SK-N-MC (cell line): Measurements from ENCODE around the gene MALRD1.

Experiments used
- DNase-seq: peaks from one replicate; pipeline ENCODE4 v3.0.0-alpha.2; 2011; ENCODE audit warnings: low read depth, low spot score
- H3K27ac ChIP-seq: fragments of 200-600 bp; sonication (generic); 2 replicates; pipeline ENCODE4 v1.5.1; 2016; ENCODE audit warnings: mixed run types
- H3K36me3 ChIP-seq: fragments of 200-600 bp; sonication (generic); 2 replicates; pipeline ENCODE4 v1.6.1; 2017; ENCODE audit warnings: antibody characterized with exemption, low read length, mixed read lengths; ENCODE audit not compliant: insufficient read depth
- H3K4me3 ChIP-seq: fragments of 200-600 bp; sonication (generic); 2 replicates; pipeline ENCODE4 v1.5.1; 2016
- H3K9ac ChIP-seq: fragments of 200-600 bp; sonication (generic); 2 replicates; pipeline ENCODE4 v1.8.0; 2017; ENCODE audit warnings: mixed run types, mixed read lengths; ENCODE audit not compliant: insufficient read length
- H3K9me3 ChIP-seq: fragments of 200-600 bp; sonication (generic); 2 replicates; pipeline ENCODE4 v1.6.1; 2017; ENCODE audit warnings: low read depth, mild to moderate bottlenecking, antibody characterized with exemption, low read length, moderate library complexity, mixed read lengths
- EZH2 ChIP-seq: fragments of 200-600 bp; sonication (generic); IDR thresholded peaks from one replicate; pipeline ENCODE4 v1.6.1; 2017; ENCODE audit warnings: antibody characterized with exemption
- FOXP2 ChIP-seq: optimal IDR thresholded peaks from 2 replicates; pipeline ENCODE3; 2011; ENCODE audit warnings: mild to moderate bottlenecking, moderate library complexity; ENCODE audit not compliant: insufficient read depth; ENCODE audit errors: extremely low read length, control extremely low read depth
- POLR2AphosphoS5 ChIP-seq: IDR thresholded peaks from 2 replicates; pipeline ENCODE4 v1.6.1; 2012; ENCODE audit warnings: mild to moderate bottlenecking, low read depth, low read length, borderline replicate concordance

MALRD1 gene

DNA sequence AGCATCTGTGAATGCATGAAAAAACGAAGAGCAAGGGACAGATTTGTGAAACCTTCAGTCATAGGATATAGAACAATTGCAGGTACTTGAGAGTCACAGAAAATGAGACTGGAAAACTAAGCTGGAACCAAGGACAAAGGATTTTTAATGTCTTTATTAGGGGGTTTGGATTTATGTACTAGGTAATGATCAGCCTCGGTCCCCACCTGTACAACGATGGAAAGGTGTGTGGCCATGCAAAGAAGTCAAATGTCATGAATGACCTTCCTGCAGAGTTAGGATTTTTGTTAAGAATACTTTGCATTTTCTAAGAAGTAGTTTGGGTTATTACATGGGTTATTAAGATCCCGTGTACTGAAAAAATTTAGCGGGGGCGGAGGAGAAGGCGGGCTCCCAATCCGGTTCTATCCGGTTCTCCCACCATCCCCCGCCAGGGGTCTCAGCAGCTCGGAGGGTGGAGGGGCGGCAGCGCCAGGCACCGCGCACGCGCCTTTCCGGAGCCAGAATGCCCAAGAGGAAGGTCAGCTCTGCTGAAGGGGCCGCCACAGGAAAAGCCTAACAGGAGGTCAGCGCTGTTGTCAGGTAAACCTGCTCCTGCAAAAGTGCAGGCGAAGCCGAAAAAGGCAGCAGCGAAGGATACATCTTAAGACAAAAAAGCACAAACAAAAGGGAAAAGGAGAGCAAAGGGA, 440.1 kb downstream of the MALRD1 start:
- Histone ChIP-seq H3K36me3 (no peaks in the 10 kb centered on the region), H3K4me3 (no peak overlapping the region), H3K27ac (no peak overlapping the region), H3K9ac (no peak overlapping the region), H3K9me3 (no peaks in the 10 kb centered on the region)
- TF ChIP-seq EZH2 = no peak
- TF ChIP-seq POLR2AphosphoS5 = no peak
- TF ChIP-seq FOXP2 = no peak
- DNase-seq = no peak

DNA sequence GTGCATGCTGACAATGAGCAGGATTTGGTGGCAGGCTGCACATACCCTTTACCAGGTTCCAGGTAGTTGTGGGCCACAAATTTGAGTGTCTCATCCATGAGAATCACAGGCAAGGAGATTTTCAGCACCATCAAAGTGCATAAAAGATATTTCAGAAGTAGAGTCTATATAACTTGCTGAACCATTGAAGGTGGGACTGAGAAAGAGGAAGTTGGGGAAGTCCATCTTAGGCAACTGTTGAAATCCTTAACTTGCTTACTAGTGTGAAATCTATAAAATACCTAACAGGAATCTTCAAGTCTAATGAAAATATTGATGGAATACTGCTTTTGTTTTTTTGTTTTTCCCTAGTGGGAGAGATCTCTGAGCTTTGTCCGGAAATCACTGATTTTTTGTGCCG, 442.6 kb downstream of the MALRD1 start:
- no peak overlapping the region for H3K4me3 ChIP-seq
- no peak overlapping the region for H3K9ac ChIP-seq
- DNase-seq = no peak
- H3K27ac ChIP-seq = peak overlapping the region; percentile 13; the same call in 1 of the 2 replicates
- TF ChIP-seq POLR2AphosphoS5 = no peak
- TF ChIP-seq FOXP2 = no peak
- no peak for TF ChIP-seq EZH2
- H3K36me3 ChIP-seq = no peaks in the 10 kb centered on the region
- H3K9me3 ChIP-seq = no peaks in the 10 kb centered on the region

DNA sequence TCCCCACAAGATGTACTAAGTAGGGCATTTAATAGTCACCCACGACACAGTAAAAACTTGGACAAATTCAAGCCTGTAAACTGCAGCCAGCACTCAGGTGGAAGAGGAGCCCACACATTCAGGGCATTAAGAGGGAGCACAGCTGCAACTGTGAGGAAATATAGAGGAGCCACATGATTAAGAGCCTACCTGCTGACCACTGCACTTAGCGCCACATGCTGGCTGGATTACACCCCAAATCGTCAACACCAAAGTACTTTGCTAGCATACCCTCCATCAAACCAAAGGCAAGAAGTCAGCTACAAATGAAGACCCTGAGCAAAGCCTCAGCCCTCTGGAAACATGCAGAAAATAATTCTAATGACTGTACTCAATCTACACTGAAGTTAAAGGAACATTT, 445.3 kb downstream of the MALRD1 start:
- DNase-seq = no peak
- Histone ChIP-seq H3K9ac (no peak overlapping the region), H3K9me3 (no peaks in the 10 kb centered on the region), H3K4me3 (no peak overlapping the region), H3K27ac (no peak overlapping the region), H3K36me3 (no peaks in the 10 kb centered on the region)
- TF ChIP-seq POLR2AphosphoS5 (no peak), FOXP2 (no peak), EZH2 (no peak)

DNA sequence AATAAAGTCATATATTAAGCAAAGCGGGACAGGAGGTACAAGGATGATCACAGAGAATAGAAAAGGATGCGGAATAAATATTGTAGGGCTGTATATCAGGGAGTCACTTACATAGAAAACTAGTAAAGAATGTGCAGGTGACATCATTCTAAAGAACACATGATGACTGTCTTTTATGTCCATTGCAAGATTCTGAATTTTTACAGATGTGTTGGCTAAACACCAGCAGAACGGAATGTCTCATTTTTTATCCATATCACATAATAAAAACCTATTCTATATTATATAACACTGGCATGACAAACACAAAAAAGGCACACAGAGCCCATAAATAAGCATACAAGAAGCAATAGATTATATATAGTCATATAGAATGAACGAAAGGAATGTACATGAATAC, 448.4 kb downstream of the MALRD1 start:
- no peaks in the 10 kb centered on the region for H3K9me3 ChIP-seq
- H3K27ac ChIP-seq = no peak overlapping the region
- no peaks in the 10 kb centered on the region for H3K36me3 ChIP-seq
- no peak for DNase-seq
- no peak for TF ChIP-seq POLR2AphosphoS5
- no peak for TF ChIP-seq EZH2
- no peak for TF ChIP-seq FOXP2
- H3K9ac ChIP-seq = no peak overlapping the region
- no peak overlapping the region for H3K4me3 ChIP-seq

DNA sequence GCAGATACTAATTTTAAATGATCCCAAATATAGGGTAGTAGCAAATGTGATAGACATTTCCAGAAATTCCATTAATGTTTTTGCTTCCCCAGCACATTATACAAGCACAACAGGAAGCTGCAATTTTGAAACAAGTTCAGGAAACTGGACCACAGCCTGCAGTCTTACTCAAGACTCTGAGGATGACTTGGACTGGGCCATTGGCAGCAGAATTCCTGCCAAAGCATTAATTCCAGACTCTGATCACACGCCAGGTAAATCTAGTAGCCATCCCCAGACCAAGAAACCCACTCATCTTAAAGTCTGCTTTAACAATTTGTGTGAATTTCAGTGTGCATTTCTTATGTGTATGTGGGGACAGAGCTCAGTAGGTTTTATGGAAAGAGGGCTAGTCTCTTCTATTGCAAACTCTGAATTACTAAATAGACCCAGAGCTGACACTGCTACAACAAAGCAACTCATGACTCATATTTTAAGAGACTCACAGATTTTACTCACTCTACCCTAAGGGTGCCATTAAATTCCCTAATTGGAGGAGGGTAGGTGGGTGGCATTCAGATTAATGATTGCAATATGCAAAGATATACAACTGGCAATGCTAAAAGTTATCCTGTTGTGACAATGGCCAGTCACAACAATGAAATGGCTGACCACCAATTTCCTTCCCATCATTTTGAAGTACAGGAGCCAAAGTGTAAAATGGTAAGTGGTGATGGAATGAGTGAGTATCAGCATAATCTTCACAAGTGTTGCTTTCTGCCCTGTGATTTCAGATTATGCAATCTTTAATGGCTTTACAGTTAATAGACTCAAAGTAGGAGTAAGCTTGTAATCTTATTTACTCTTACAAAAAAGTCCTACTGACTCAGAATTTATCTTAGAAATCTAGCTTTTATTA, 450.0 kb downstream of the MALRD1 start:
- no peak for TF ChIP-seq POLR2AphosphoS5
- no peak for TF ChIP-seq FOXP2
- no peak for TF ChIP-seq EZH2
- Histone ChIP-seq H3K36me3 (no peaks in the 10 kb centered on the region), H3K27ac (peak overlapping the region; percentile 81), H3K9ac (no peak overlapping the region), H3K4me3 (peak overlapping the region; percentile 38), H3K9me3 (no peaks in the 10 kb centered on the region)
- peak; percentile 35 for DNase-seq

DNA sequence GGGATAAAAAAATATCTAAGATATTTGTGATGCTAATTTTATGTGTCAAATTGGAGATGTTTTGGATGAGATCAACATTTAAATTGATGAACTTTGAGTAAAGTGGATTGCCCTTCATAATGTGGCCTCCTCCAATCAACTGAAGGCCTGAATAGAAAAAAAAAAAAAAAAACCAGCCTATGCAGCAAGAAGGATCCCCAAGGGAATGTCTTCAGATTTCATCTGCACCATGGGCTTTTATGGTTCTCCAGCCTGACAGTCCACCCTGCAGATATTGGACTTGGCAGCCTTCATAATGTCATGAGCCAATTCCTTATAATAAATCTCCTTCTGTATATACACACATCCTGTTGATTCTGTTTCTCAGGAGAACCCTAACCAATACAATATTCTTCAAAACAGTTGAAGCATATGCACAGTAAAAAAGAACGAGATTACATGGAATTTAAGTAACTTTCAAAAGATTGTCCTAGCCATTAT, 450.7 kb downstream of the MALRD1 start:
- Histone ChIP-seq H3K36me3 (no peaks in the 10 kb centered on the region), H3K9me3 (no peaks in the 10 kb centered on the region), H3K27ac (peak overlapping the region; percentile 81), H3K4me3 (no peak overlapping the region), H3K9ac (no peak overlapping the region)
- no peak for TF ChIP-seq EZH2
- TF ChIP-seq FOXP2 = no peak
- no peak for TF ChIP-seq POLR2AphosphoS5
- DNase-seq = peak; percentile 12

DNA sequence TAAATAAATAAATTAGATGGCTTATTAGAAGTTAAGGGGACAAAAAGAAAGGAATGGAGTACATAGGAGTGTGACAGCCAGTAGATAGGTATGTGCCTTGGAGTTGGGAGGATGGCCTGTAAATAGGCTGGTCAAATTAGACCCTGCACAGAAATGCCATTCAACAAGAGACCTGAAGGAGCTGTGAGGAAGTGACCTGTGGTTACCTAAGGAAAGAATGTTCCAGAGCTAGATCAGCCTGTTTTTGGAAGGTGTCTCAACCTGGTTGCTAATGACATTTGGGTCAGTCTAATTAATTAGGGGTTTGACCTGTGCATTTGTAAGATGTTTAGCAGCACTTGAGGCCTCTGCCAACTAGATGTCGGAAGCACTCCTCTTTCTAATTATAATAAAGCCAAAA, 452.4 kb downstream of the MALRD1 start:
- no peak for TF ChIP-seq POLR2AphosphoS5
- no peak for TF ChIP-seq FOXP2
- TF ChIP-seq EZH2 = no peak
- Histone ChIP-seq H3K9ac (no peak overlapping the region), H3K4me3 (no peak overlapping the region), H3K9me3 (no peaks in the 10 kb centered on the region), H3K27ac (no peak overlapping the region), H3K36me3 (no peaks in the 10 kb centered on the region)
- DNase-seq = no peak
